ENCODE data around the gene MNX1.

The MNX1 gene

GRCh38 chr7:156979711-156980110 lies 30.8 kb downstream of the MNX1 start:
- in situ Hi-C loops (cut with MboI; ENCODE audit: low sequenced_read_pairs) = no loop called here

GRCh38 chr7:156979007-156979606 lies 31.4 kb downstream of the MNX1 start:
- in situ Hi-C loops (cut with MboI; ENCODE audit: low sequenced_read_pairs) = no loop called here

GRCh38 chr7:156975620-156976019 lies 34.8 kb downstream of the MNX1 start:
- in situ Hi-C loops (cut with MboI; ENCODE audit: low sequenced_read_pairs) = no loop called here

GRCh38 chr7:156969972-156970420 lies 40.5 kb downstream of the MNX1 start:
- in situ Hi-C loops (cut with MboI; ENCODE audit: low sequenced_read_pairs) = loop anchor here (25.0 kb wide), 1 partner anchor 292 kb away; no protein-coding TSS in a partner anchor

GRCh38 chr7:156968183-156968582 lies 42.3 kb downstream of the MNX1 start:
- in situ Hi-C loops (cut with MboI; ENCODE audit: low sequenced_read_pairs) = loop anchor here (25.0 kb wide), 1 partner anchor 294 kb away; no protein-coding TSS in a partner anchor

- in situ Hi-C loops (cut with MboI; ENCODE audit: low sequenced_read_pairs) = loop anchor here (25.0 kb wide), 1 partner anchor 296 kb away; no protein-coding TSS in a partner anchor
Observed at GRCh38 chr7:156966387-156966786, 44.1 kb downstream of the MNX1 start.

- in situ Hi-C loops (cut with MboI; ENCODE audit: low sequenced_read_pairs) = loop anchor here (25.0 kb wide), 1 partner anchor 297 kb away; no protein-coding TSS in a partner anchor
Observed at GRCh38 chr7:156964971-156965370, 45.5 kb downstream of the MNX1 start.

GRCh38 chr7:156963472-156963871 lies 47.0 kb downstream of the MNX1 start:
- in situ Hi-C loops (cut with MboI; ENCODE audit: low sequenced_read_pairs) = loop anchor here (25.0 kb wide), 1 partner anchor 299 kb away; no protein-coding TSS in a partner anchor

GRCh38 chr7:156962897-156963296 lies 47.6 kb downstream of the MNX1 start:
- in situ Hi-C loops (cut with MboI; ENCODE audit: low sequenced_read_pairs) = loop anchor here (25.0 kb wide), 1 partner anchor 299 kb away; no protein-coding TSS in a partner anchor

GRCh38 chr7:156962145-156962544 lies 48.3 kb downstream of the MNX1 start:
- in situ Hi-C loops (cut with MboI; ENCODE audit: low sequenced_read_pairs) = loop anchor here (25.0 kb wide), 1 partner anchor 300 kb away; no protein-coding TSS in a partner anchor

- in situ Hi-C loops (cut with MboI; ENCODE audit: low sequenced_read_pairs) = loop anchor here (25.0 kb wide), 1 partner anchor 306 kb away; no protein-coding TSS in a partner anchor
Observed at GRCh38 chr7:156956727-156957126, 53.7 kb downstream of the MNX1 start.

- in situ Hi-C loops (cut with MboI; ENCODE audit: low sequenced_read_pairs) = loop anchor here (25.0 kb wide), 1 partner anchor 307 kb away; no protein-coding TSS in a partner anchor
Observed at GRCh38 chr7:156954941-156955340, 55.5 kb downstream of the MNX1 start.

All from HL-60/S4 treated with retinoic acid at 250 ng/mL for 4 days and 3 days (cell line).